RWPE1 (cell line): ENCODE measurements around the gene TP53I13.

Experiments
- CTCF ChIA-PET: fragments of 350-600 bp; sonication (Branson Sonifier 250); formaldehyde crosslinking; extraction: SDS; loops from one replicate; lab custom pipeline; 2021; lab: Yijun Ruan, JAX
- POLR2A ChIA-PET: fragments of 400-600 bp; formaldehyde crosslinking; extraction: SDS; loops from one replicate; lab custom pipeline; 2020; ENCODE audit warnings: antibody characterized with exemption; ENCODE audit not compliant: low non-redundant PET; lab: Yijun Ruan, JAX
- DNase-seq: peaks from one replicate; pipeline ENCODE4 v3.0.0; 2012; ENCODE audit warnings: low spot score
- H3K27ac ChIP-seq: fragments of 450-650 bp; 2 replicates; pipeline ENCODE4 v1.5.1; 2017
- CTCF ChIP-seq: fragments of 450-650 bp; conservative IDR thresholded peaks from 2 replicates; pipeline ENCODE4 v1.5.1; 2017; ENCODE audit warnings: low read depth, mild to moderate bottlenecking

The TP53I13 gene

GRCh38 chr17:29608986-29609385 lies 40.5 kb downstream of the TP53I13 start:
- TF ChIP-seq CTCF: no peak
- POLR2A ChIA-PET: no interaction called here
- CTCF ChIA-PET: interaction anchor here (0.6 to 1.4 kb wide), 3 partner anchors 9 to 238 kb away, joined by 5 to 11 read pairs (median 6); no protein-coding TSS in a partner anchor
- H3K27ac ChIP-seq: no peak overlapping the region
- no peak for DNase-seq

GRCh38 chr17:29610395-29610794 lies 41.9 kb downstream of the TP53I13 start:
- no peak for TF ChIP-seq CTCF
- POLR2A ChIA-PET: no interaction called here
- CTCF ChIA-PET: no interaction called here
- DNase-seq: no peak
- H3K27ac ChIP-seq: no peak overlapping the region

- ChIA-PET CTCF (interaction anchor here (0.5 to 1.0 kb wide), 2 partner anchors 19 to 29 kb away, joined by 3 to 4 read pairs; no protein-coding TSS in a partner anchor), POLR2A (no interaction called here)
- DNase-seq: no peak
- peak overlapping the region; percentile 34 for H3K27ac ChIP-seq
- no peak for TF ChIP-seq CTCF
These were observed 43.0 kb downstream of the TP53I13 start for GRCh38 chr17:29611351-29612093.

GRCh38 chr17:29612094-29612403 lies 43.5 kb downstream of the TP53I13 start:
- ChIA-PET CTCF (interaction anchor here (0.5 to 1.0 kb wide), 2 partner anchors 20 to 30 kb away, joined by 3 to 4 read pairs; no protein-coding TSS in a partner anchor), POLR2A (no interaction called here)
- no peak for DNase-seq
- peak overlapping the region; percentile 34 for H3K27ac ChIP-seq
- no peak for TF ChIP-seq CTCF

GRCh38 chr17:29612404-29613280 lies 44.1 kb downstream of the TP53I13 start:
- ChIA-PET CTCF (interaction anchor here (0.5 to 1.0 kb wide), 5 partner anchors 13 to 319 kb away, joined by 3 to 4 read pairs (median 3); no protein-coding TSS in a partner anchor), POLR2A (no interaction called here)
- no peak for TF ChIP-seq CTCF
- H3K27ac ChIP-seq: no peak overlapping the region
- no peak for DNase-seq

GRCh38 chr17:29613352-29613837 lies 44.9 kb downstream of the TP53I13 start:
- ChIA-PET CTCF (interaction anchor here (0.5 to 0.7 kb wide), 3 partner anchors 12 to 318 kb away, joined by 3 read pairs; no protein-coding TSS in a partner anchor), POLR2A (interaction anchor here (0.7 kb wide), 1 partner anchor 583 kb away, joined by 8 read pairs; no protein-coding TSS in a partner anchor)
- DNase-seq: no peak
- peak; percentile 59 for TF ChIP-seq CTCF
- H3K27ac ChIP-seq: no peak overlapping the region
